Mesothelial cell of epicardium (in vitro differentiated cells): ENCODE results near the gene GRIN2A. TPM values are rescaled to one million over a fixed set of nuclear protein-coding genes. Genes with fewer than 3 reads are reported as not detected.

Experiments
- DNase-seq, 2 experiments: peaks; one replicate each; pipeline ENCODE4 v3.0.0; 2021; ENCODE audit warnings: low spot score in 2 of 2; ENCODE audit not compliant: unreplicated experiment in 2 of 2
- H3K27ac Mint-ChIP-seq: 2 replicates; pipeline ENCODE4 v1.8.0; 2021; ENCODE audit warnings: mixed read lengths
- H3K27me3 Mint-ChIP-seq: 2 replicates; pipeline ENCODE4 v1.8.0; 2021; ENCODE audit warnings: low read depth, mixed read lengths
- H3K36me3 Mint-ChIP-seq: 2 replicates; pipeline ENCODE4 v1.8.0; 2021; ENCODE audit warnings: mixed read lengths
- H3K4me1 Mint-ChIP-seq: 2 replicates; pipeline ENCODE4 v1.8.0; 2021; ENCODE audit warnings: mixed read lengths
- H3K4me3 Mint-ChIP-seq: 2 replicates; pipeline ENCODE4 v1.8.0; 2021; ENCODE audit warnings: mild to moderate bottlenecking, moderate library complexity, mixed read lengths
- H3K9me3 Mint-ChIP-seq: 2 replicates; pipeline ENCODE4 v1.8.0; 2021; ENCODE audit warnings: mixed read lengths
- CTCF ChIP-seq: fragments of 200-600 bp; sonication (generic); IDR thresholded peaks from one replicate; pipeline ENCODE4 v1.5.0; 2021; ENCODE audit warnings: antibody characterized with exemption; ENCODE audit not compliant: unreplicated experiment
- total RNA-seq: library from RNA; stranded (reverse); gene quantifications from 3 replicates; pipeline ENCODE4 v1.2.1, GENCODE V29; 2021

Gene GRIN2A
- total RNA-seq, 1 donor from 2014 or later, result 4.9 TPM

GRCh38 chr16:10130538-10130937, 51.7 kb downstream of the GRIN2A start:
- Mint-ChIP-seq H3K9me3 (peaks cover 4% of the 10 kb centered on the region), H3K27ac (no peak overlapping the region)
- TF ChIP-seq CTCF, result no peak

GRCh38 chr16:10128397-10129258, 53.6 kb downstream of the GRIN2A start:
- Mint-ChIP-seq H3K4me1 (no peaks in the 10 kb centered on the region), H3K9me3 (peaks cover 4% of the 10 kb centered on the region), H3K27ac (no peak overlapping the region), H3K36me3 (no peaks in the 10 kb centered on the region), H3K27me3 (peaks cover 27% of the 10 kb centered on the region), H3K4me3 (no peak overlapping the region)
- no peak for TF ChIP-seq CTCF
- DNase-seq, result no peak

More at GRCh38 chr16:10130538-10130937, 51.7 kb downstream of the GRIN2A start:
- no peak overlapping the region for H3K4me3 Mint-ChIP-seq
- H3K36me3 Mint-ChIP-seq, result no peaks in the 10 kb centered on the region
- H3K4me1 Mint-ChIP-seq, result no peaks in the 10 kb centered on the region
- H3K27me3 Mint-ChIP-seq, result peaks cover 15% of the 10 kb centered on the region
- no peak for DNase-seq

GRCh38 chr16:10126686-10127085, 55.5 kb downstream of the GRIN2A start:
- TF ChIP-seq CTCF, result no peak
- Mint-ChIP-seq H3K4me1 (peaks cover 13% of the 10 kb centered on the region), H3K4me3 (no peak overlapping the region), H3K27ac (no peak overlapping the region), H3K9me3 (no peaks in the 10 kb centered on the region), H3K36me3 (no peaks in the 10 kb centered on the region), H3K27me3 (peaks cover 36% of the 10 kb centered on the region)
- DNase-seq, result no peak

- Mint-ChIP-seq H3K27ac (no peak overlapping the region), H3K36me3 (no peaks in the 10 kb centered on the region)
Measured at GRCh38 chr16:10123141-10123540, 59.1 kb downstream of the GRIN2A start.

GRCh38 chr16:10122546-10122945, 59.7 kb downstream of the GRIN2A start:
- Mint-ChIP-seq H3K27me3 (peaks cover 34% of the 10 kb centered on the region), H3K9me3 (no peaks in the 10 kb centered on the region), H3K36me3 (no peaks in the 10 kb centered on the region), H3K27ac (no peak overlapping the region), H3K4me3 (no peak overlapping the region), H3K4me1 (peaks cover 18% of the 10 kb centered on the region)
- TF ChIP-seq CTCF, result peak; percentile 46
- DNase-seq, result peak in 1 of 2 experiments; percentile 41

More at GRCh38 chr16:10123141-10123540, 59.1 kb downstream of the GRIN2A start:
- Mint-ChIP-seq H3K4me3 (no peak overlapping the region), H3K27me3 (peaks cover 35% of the 10 kb centered on the region), H3K4me1 (peaks cover 18% of the 10 kb centered on the region), H3K9me3 (no peaks in the 10 kb centered on the region)
- no peak for DNase-seq
- TF ChIP-seq CTCF, result no peak
